ENCODE data around the gene APBB1IP.

GRCh38 chr10:26412932-26413331 lies 25.2 kb upstream of the APBB1IP start:
- no peak for TF ChIP-seq EP300 (IDR thresholded peaks at IDR 0.05)
- no peak for TF ChIP-seq CTCF (IDR thresholded peaks at IDR 0.05)
- TF ChIP-seq POLR2A (IDR thresholded peaks at IDR 0.05) = no peak
